Measurements from ENCODE around the gene SIRPB2. TPM values are rescaled to one million over a fixed set of nuclear protein-coding genes. Genes with fewer than 3 reads are reported as not detected.

The SIRPB2 gene
- polyA plus RNA-seq, 1 donor from 2014 or later = 0.15 TPM

DNA sequence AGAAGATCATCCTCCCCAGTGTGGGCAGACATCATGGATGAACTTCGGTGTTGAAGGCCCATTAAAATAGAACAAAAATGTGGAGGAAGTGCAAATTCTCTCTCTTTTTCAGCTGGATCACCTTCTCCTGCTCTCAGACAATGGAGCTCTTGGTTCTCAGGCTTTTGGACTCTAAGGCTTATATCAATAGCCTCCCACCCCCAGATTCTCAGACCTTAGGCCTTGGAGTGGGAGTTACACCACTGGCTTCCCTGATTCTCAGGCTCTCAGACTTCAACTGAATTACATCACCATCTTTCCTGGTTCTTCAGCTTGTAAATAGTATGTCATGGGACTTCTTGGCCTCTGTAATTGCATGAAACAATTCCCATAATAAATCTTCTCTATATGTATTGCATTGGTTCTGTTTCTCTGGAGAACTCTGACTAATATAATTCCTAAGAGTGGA lies 61.2 kb downstream of the SIRPB2 start:
- H3K4me1 Mint-ChIP-seq = peaks cover 25 to 26% (median 25%) of the 10 kb centered on the region in 3 donors
- no peak overlapping the region for H3K4me3 Mint-ChIP-seq
- peaks cover 8% of the 10 kb centered on the region for H3K36me3 Mint-ChIP-seq
- no peak overlapping the region for H3K27ac Mint-ChIP-seq
- H3K27me3 Mint-ChIP-seq = peaks cover 12% of the 10 kb centered on the region
- no peaks in the 10 kb centered on the region for H3K9me3 Mint-ChIP-seq

DNA sequence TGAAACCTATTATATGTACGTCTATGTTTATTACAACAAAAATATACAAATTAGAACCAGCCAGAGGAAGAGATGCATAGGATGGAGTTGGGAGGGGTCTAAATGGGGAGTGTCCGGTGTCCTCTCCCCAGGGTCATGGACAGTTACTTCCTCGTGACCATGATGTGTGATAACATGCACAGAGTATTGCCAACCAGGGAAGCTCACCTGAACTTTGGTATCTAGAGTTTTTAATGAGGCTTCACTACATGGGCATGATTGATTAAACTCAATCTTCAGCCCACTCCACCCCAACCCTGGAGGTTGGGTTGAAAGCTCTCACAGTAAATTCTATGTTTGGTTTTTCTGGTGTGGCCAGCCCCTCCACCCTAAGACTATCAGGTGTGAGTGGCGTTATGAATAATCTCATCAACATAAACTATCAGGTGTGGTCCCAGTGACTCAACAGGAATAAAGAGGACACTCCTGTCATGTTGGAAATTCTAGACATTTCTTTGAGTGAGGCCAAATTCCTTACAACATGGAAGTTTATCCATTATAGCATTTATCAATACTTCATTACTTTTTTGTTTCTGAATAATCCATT lies 62.0 kb downstream of the SIRPB2 start:
- Mint-ChIP-seq H3K27me3 (peaks cover 12% of the 10 kb centered on the region), H3K4me1 (peaks cover 17 to 20% (median 18%) of the 10 kb centered on the region in 3 donors), H3K27ac (no peak overlapping the region), H3K36me3 (peaks cover 8% of the 10 kb centered on the region), H3K9me3 (no peaks in the 10 kb centered on the region), H3K4me3 (no peak overlapping the region)

DNA sequence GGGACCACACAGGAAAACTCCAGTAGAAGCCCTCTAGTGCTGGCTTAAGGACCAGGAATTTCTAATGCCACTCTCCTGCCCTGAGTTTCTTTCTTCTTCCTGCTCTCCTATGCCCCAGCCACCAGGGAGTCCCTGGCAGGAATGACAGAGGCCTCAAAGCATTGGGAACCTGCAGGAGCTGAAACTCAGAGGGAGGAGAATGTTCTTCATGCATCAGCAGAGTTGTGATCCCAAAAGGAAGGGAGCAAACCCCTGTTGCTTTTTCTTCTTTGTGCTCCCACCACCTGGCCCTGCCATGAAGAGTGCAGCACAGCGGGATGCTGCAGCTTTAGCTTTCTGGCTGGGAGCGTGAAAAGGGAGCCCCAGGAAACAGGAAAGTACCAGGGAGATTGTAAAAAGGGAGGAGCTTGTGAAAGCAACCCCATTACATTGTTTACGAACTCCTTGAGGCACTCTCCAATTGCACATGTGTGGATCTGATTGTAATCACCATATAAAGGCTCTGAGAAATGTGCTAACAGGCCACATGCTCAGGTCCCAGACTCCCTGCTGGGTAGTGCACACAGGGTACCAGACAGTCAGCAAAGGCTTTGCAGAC lies 63.7 kb downstream of the SIRPB2 start:
- Mint-ChIP-seq H3K4me3 (no peak overlapping the region), H3K27ac (no peak overlapping the region), H3K9me3 (no peaks in the 10 kb centered on the region), H3K36me3 (peaks cover 4% of the 10 kb centered on the region), H3K27me3 (peaks cover 8% of the 10 kb centered on the region), H3K4me1 (peaks cover 11 to 14% (median 14%) of the 10 kb centered on the region in 3 donors)

DNA sequence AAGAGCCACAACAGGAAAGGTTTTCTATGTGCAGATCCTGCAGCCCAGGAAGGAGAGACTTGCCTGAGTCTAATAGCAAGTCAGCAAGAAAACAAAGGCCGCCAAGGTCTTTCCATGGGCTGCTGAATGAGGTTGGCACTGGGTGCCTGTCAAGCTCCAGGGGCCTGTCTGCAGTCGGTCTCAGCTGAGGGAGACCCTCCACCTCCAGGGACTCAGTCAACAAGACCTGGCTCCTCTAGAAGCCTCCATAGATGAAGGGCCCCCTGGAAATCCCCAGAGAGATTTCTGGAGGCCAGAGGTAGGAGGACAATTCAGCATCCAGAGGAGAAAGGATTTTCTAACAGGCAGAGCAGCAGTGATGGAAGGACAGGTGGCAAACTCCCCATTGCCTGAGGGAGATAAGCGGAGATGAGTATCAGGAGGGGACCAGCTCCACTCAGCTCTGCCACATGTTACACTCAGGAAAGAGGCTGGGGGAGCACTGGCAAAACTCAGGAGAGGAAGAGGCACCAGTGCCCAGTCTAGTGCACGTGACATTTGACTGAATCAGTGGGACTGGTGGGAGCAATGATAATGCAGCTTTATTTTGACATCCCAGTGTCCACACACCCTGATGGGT lies 64.9 kb downstream of the SIRPB2 start:
- Mint-ChIP-seq H3K36me3 (peaks cover 4% of the 10 kb centered on the region), H3K9me3 (peaks cover 0 to under 1% (median under 1%) of the 10 kb centered on the region in 3 donors), H3K4me1 (peaks cover 5 to 6% (median 6%) of the 10 kb centered on the region in 3 donors), H3K27me3 (peaks cover 4% of the 10 kb centered on the region), H3K27ac (no peak overlapping the region), H3K4me3 (no peak overlapping the region)

Other genes with a start within 250 kb of the SIRPB2 start
- gene SNPH, start 225.1 kb downstream of the SIRPB2 start, polyA plus RNA-seq = 1.3 TPM
- gene SDCBP2, start 162.3 kb downstream of the SIRPB2 start, polyA plus RNA-seq = 0.91 TPM
- gene FKBP1A, start 98.4 kb downstream of the SIRPB2 start, polyA plus RNA-seq = 36.1 TPM
- gene NSFL1C, start 24.6 kb downstream of the SIRPB2 start, polyA plus RNA-seq = 112 TPM
- gene SIRPD, start 66.3 kb upstream of the SIRPB2 start, polyA plus RNA-seq = not detected
- gene SIRPB1, start 128.6 kb upstream of the SIRPB2 start, polyA plus RNA-seq = 2.0 TPM
- 3.2 TPM for gene SIRPG, start 166.4 kb upstream of the SIRPB2 start, polyA plus RNA-seq